GM18868 (cell line): Measurements from ENCODE around the gene SF3A2.

Source experiments
- ATAC-seq: cut with Tn5 transposase; IDR thresholded peaks from one replicate; pipeline ENCODE4 v1.9.1; 2021; ENCODE audit warnings: mild to moderate bottlenecking, moderate library complexity; ENCODE audit not compliant: unreplicated experiment

SF3A2 gene

GRCh38 chr19:2239771-2240770, 3.4 kb downstream of the SF3A2 start:
- ATAC-seq: no peak

GRCh38 chr19:2240881-2241760, 4.5 kb downstream of the SF3A2 start:
- ATAC-seq: no peak

- ATAC-seq: no peak
Observed at GRCh38 chr19:2242092-2242537, 5.5 kb downstream of the SF3A2 start.

- no peak for ATAC-seq
Observed at GRCh38 chr19:2242816-2243215, 6.2 kb downstream of the SF3A2 start.

GRCh38 chr19:2243274-2244124, 6.9 kb downstream of the SF3A2 start:
- no peak for ATAC-seq

GRCh38 chr19:2244125-2244411, 7.4 kb downstream of the SF3A2 start:
- ATAC-seq: no peak

GRCh38 chr19:2244486-2244885, 7.9 kb downstream of the SF3A2 start:
- ATAC-seq: no peak

GRCh38 chr19:2245273-2245672, 8.6 kb downstream of the SF3A2 start:
- no peak for ATAC-seq

GRCh38 chr19:2246014-2246620, 9.5 kb downstream of the SF3A2 start:
- ATAC-seq: no peak

- ATAC-seq: no peak
Observed at GRCh38 chr19:2246801-2247361, 10.3 kb downstream of the SF3A2 start.

- no peak for ATAC-seq
Observed at GRCh38 chr19:2247433-2248101, 10.9 kb downstream of the SF3A2 start.

- ATAC-seq: no peak
Observed at GRCh38 chr19:2248136-2249009, 11.7 kb downstream of the SF3A2 start.

- ATAC-seq: no peak
Observed at GRCh38 chr19:2249010-2249866, 12.6 kb downstream of the SF3A2 start, which contains the start of gene AMH. TSS of gene AMH (plus strand) at chr19:2249323. CDS start at chr19:2249333, 10 bp downstream.

- ATAC-seq: no peak
Observed at GRCh38 chr19:2249880-2250765, 13.5 kb downstream of the SF3A2 start.

GRCh38 chr19:2250766-2251105, 14.1 kb downstream of the SF3A2 start:
- no peak for ATAC-seq
